Stomach (tissue), 4 donors: ENCODE measurements around the gene IFI30.

Experiments used
- POLR2A ChIP-seq, 4 donors: fragments of 450-650 bp; IDR thresholded peaks; one replicate each; pipeline ENCODE4 v1.6.1; 2016; ENCODE audit warnings: antibody characterized with exemption in 4 of 4, control low read depth in 2 of 4, mild to moderate bottlenecking in 1 of 4, moderate library complexity in 1 of 4
- POLR2AphosphoS5 ChIP-seq, 3 donors: sonication (generic); formaldehyde crosslinking; IDR thresholded peaks; one replicate each; pipeline ENCODE4 v1.6.1; 2016; ENCODE audit warnings: antibody characterized with exemption in 3 of 3
- TF ChIP-seq, protein P1 (sequence below), 7 experiments: fragments of 450-650 bp in 4 of 7; fragments of 200-600 bp in 3 of 7; sonication (generic) in 3 of 7; IDR thresholded peaks; one replicate each; pipeline ENCODE4 v1.5.1; 2016 to 2019; ENCODE audit warnings: antibody characterized with exemption in 7 of 7, control low read depth in 2 of 7, mild to moderate bottlenecking in 1 of 7

- TF ChIP-seq POLR2AphosphoS5 (IDR thresholded peaks at IDR 0.05) (no peak), POLR2A (IDR thresholded peaks at IDR 0.05) (no peak)
- TF ChIP-seq, protein P1, sequence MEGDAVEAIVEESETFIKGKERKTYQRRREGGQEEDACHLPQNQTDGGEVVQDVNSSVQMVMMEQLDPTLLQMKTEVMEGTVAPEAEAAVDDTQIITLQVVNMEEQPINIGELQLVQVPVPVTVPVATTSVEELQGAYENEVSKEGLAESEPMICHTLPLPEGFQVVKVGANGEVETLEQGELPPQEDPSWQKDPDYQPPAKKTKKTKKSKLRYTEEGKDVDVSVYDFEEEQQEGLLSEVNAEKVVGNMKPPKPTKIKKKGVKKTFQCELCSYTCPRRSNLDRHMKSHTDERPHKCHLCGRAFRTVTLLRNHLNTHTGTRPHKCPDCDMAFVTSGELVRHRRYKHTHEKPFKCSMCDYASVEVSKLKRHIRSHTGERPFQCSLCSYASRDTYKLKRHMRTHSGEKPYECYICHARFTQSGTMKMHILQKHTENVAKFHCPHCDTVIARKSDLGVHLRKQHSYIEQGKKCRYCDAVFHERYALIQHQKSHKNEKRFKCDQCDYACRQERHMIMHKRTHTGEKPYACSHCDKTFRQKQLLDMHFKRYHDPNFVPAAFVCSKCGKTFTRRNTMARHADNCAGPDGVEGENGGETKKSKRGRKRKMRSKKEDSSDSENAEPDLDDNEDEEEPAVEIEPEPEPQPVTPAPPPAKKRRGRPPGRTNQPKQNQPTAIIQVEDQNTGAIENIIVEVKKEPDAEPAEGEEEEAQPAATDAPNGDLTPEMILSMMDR (IDR thresholded peaks at IDR 0.05), result no peak
Measured at GRCh38 chr19:18141031-18141430, 32.6 kb upstream of the IFI30 start.
